HepG2 (cell line): ENCODE results near the gene ARHGAP4. TPM values are rescaled to one million over a fixed set of nuclear protein-coding genes. Genes with fewer than 3 reads are reported as not detected.

ENCODE experiments used
- ATAC-seq: fragments of 200-7000 bp; cut with Tn5 transposase; 3 replicates; pipeline ENCODE4 v1.9.1; 2020; ENCODE audit warnings: mild to moderate bottlenecking, moderate library complexity
- BruUV-seq: library from RNA; stranded (reverse); fragments of 400-500 nt; replicated peaks from 2 replicates; lab custom pipeline; 2021; lab: Mats Ljungman, UMichigan
- CTCF ChIA-PET: fragments of 300-600 bp; formaldehyde crosslinking; extraction: SDS; loops from one replicate; lab custom pipeline; 2021; ENCODE audit warnings: low total read pairs, inconsistent platforms, low intra/inter-chr PET ratio; lab: Yijun Ruan, JAX
- POLR2A ChIA-PET: fragments of 350-600 bp; sonication (Branson Sonifier 250); formaldehyde crosslinking; loops from one replicate; lab custom pipeline; 2020; ENCODE audit warnings: antibody characterized with exemption, inconsistent platforms; lab: Yijun Ruan, JAX
- DNase-seq: peaks from one replicate; pipeline ENCODE4 v3.0.0-alpha.2; 2015; ENCODE audit warnings: low spot score
- FAIRE-seq: peaks from 3 replicates; lab custom pipeline; 2011; peaks lifted over from hg19 to GRCh38; lab: Jason Lieb, UNC
- H2AFZ ChIP-seq: one replicate; pipeline ENCODE4 v1.6.1; 2011; ENCODE audit warnings: low read length, inconsistent platforms
- H3K27ac ChIP-seq: fragments of 300-600 bp; 3 replicates; pipeline ENCODE4 v1.8.0; 2011; ENCODE audit warnings: mixed run types, mild to moderate bottlenecking, mixed read lengths, low read length, inconsistent platforms; ENCODE audit not compliant: insufficient read depth; ENCODE audit errors: extremely low read length
- H3K27me3 ChIP-seq, 2 experiments: fragments of 200-600 bp in 1 of 2; 2 replicates in 1 of 2; 3 replicates in 1 of 2; pipeline versions ENCODE4 v1.6.0 to v1.8.0; 2011; ENCODE audit warnings: low read length in 2 of 2, mild to moderate bottlenecking in 2 of 2, moderate library complexity in 2 of 2, inconsistent platforms in 1 of 2; ENCODE audit not compliant: insufficient read depth in 2 of 2, control insufficient read depth in 1 of 2
- H3K36me3 ChIP-seq, 2 experiments: fragments of 200-600 bp in 1 of 2; replicated peaks in 1 of 2; 2 replicates in 1 of 2; 3 replicates in 1 of 2; pipeline versions ENCODE4 v1.5.1 to v1.8.0; 2011; ENCODE audit warnings: low read length in 2 of 2, inconsistent platforms in 1 of 2; ENCODE audit not compliant: insufficient read depth in 2 of 2, control insufficient read depth in 1 of 2
- H3K4me1 ChIP-seq: 2 replicates; pipeline ENCODE4 v1.5.1; 2012; ENCODE audit warnings: low read length, inconsistent platforms; ENCODE audit not compliant: insufficient read depth
- H3K4me2 ChIP-seq: 2 replicates; pipeline ENCODE4 v1.6.0; 2011; ENCODE audit warnings: low read depth, low read length, inconsistent platforms
- H3K4me3 ChIP-seq, 3 experiments: fragments of 200-600 bp in 1 of 3; sonication (generic), shearing (Covaris generic) in 1 of 3; replicated peaks in 1 of 3; 2 replicates each; pipeline ENCODE4 v1.5.1; 2011 to 2016; ENCODE audit warnings: low read length in 3 of 3, inconsistent platforms in 2 of 3, low read depth in 2 of 3, mild to moderate bottlenecking in 2 of 3, control low read depth in 1 of 3, mixed read lengths in 1 of 3; ENCODE audit not compliant: insufficient read depth in 1 of 3
- H3K79me2 ChIP-seq: one replicate; pipeline ENCODE4 v1.6.1; 2011; ENCODE audit warnings: low read length, inconsistent platforms; ENCODE audit not compliant: insufficient read depth
- H3K9ac ChIP-seq: 2 replicates; pipeline ENCODE4 v1.6.0; 2011; ENCODE audit warnings: mild to moderate bottlenecking, low read depth, low read length, inconsistent platforms; ENCODE audit not compliant: insufficient read depth
- H3K9me3 ChIP-seq: 2 replicates; pipeline ENCODE4 v1.5.1; 2012; ENCODE audit warnings: mild to moderate bottlenecking, low read length
- H4K20me1 ChIP-seq: 2 replicates; pipeline ENCODE4 v1.6.0; 2011; ENCODE audit warnings: inconsistent platforms, mild to moderate bottlenecking, low read length, moderate library complexity; ENCODE audit not compliant: insufficient read depth
- CAMTA2 ChIP-seq: sonication (generic); formaldehyde crosslinking; IDR thresholded peaks from 2 replicates; pipeline ENCODE4 v1.4.0; 2020; ENCODE audit warnings: mild to moderate bottlenecking, missing genetic modification reagents, borderline replicate concordance
- DZIP1 ChIP-seq: sonication (generic); formaldehyde crosslinking; IDR thresholded peaks from 2 replicates; pipeline ENCODE4 v1.5.0; 2020; ENCODE audit warnings: mild to moderate bottlenecking, missing genetic modification reagents
- JDP2 ChIP-seq: sonication (generic); formaldehyde crosslinking; IDR thresholded peaks from 2 replicates; pipeline ENCODE4 v1.8.1; 2022; ENCODE audit warnings: missing genetic modification reagents, borderline replicate concordance
- KAT8 ChIP-seq: IDR thresholded peaks from 2 replicates; pipeline ENCODE4 v1.6.1; 2016; ENCODE audit warnings: missing genetic modification reagents, missing compliant biosample characterization
- KLF13 ChIP-seq: sonication (generic); formaldehyde crosslinking; IDR thresholded peaks from 2 replicates; pipeline ENCODE4 v1.4.0; 2020; ENCODE audit warnings: mild to moderate bottlenecking, missing genetic modification reagents
- LCORL ChIP-seq, 2 experiments: fragments of 450-650 bp in 1 of 2; sonication (generic) in 1 of 2; formaldehyde crosslinking in 1 of 2; IDR thresholded peaks; 2 replicates each; pipeline versions ENCODE4 v1.5.0 to v1.6.1; 2017 to 2020; ENCODE audit warnings: antibody characterized with exemption in 1 of 2, missing genetic modification reagents in 1 of 2
- MXD3 ChIP-seq: IDR thresholded peaks from 2 replicates; pipeline ENCODE4 v1.6.1; 2016; ENCODE audit warnings: mild to moderate bottlenecking, missing biosample characterization, missing genetic modification reagents
- PAXIP1 ChIP-seq: sonication (generic); formaldehyde crosslinking; conservative IDR thresholded peaks from 2 replicates; pipeline ENCODE4 v1.4.0; 2020; ENCODE audit warnings: mild to moderate bottlenecking, missing genetic modification reagents, moderate library complexity
- PRPF4 ChIP-seq: fragments of 200-400 bp; formaldehyde crosslinking; IDR thresholded peaks from 2 replicates; pipeline ENCODE4 v1.6.1; 2016; ENCODE audit warnings: low read length, low read depth; ENCODE audit not compliant: poor library complexity, severe bottlenecking
- RAD21 ChIP-seq: fragments of 450-650 bp; formaldehyde crosslinking; IDR thresholded peaks from 2 replicates; pipeline ENCODE4 v1.5.0; 2020; ENCODE audit warnings: mild to moderate bottlenecking
- RFXANK ChIP-seq: IDR thresholded peaks from 2 replicates; pipeline ENCODE4 v1.6.1; 2016
- STAG1 ChIP-seq: sonication (generic); formaldehyde crosslinking; IDR thresholded peaks from 2 replicates; pipeline ENCODE4 v1.4.0; 2020; ENCODE audit warnings: missing genetic modification reagents
- TRIM22 ChIP-seq: fragments of 450-650 bp; IDR thresholded peaks from 2 replicates; pipeline ENCODE4 v1.6.1; 2017
- ZC3H13 ChIP-seq: sonication (generic); formaldehyde crosslinking; IDR thresholded peaks from 2 replicates; pipeline ENCODE4 v1.8.1; 2023; ENCODE audit warnings: mild to moderate bottlenecking, missing genetic modification reagents, moderate library complexity
- WGBS: methylation state at CpG from one replicate; pipeline ENCODE4 v1.1.6; 2017; ENCODE audit warnings: low lambda C conversion rate; 5-methylcytosine and 5-hydroxymethylcytosine counted together
- in situ Hi-C: cut with HindIII; loops from 2 replicates; pipeline ENCODE4 v1.10.0; 2017; ENCODE audit warnings: low pct_unique_long_range_greater_than_20kb; ENCODE audit not compliant: extremely low pct_ligation_motif_present
- intact Hi-C: fragments of 100-400 bp; cut with micrococcal nuclease; formaldehyde crosslinking; loops from one replicate; pipeline ENCODE4 v1.10.0; 2022; ENCODE audit not compliant: unreplicated experiment
- polyA plus RNA-seq, 8 experiments: library from polyadenylated mRNA; depleted of rRNA in 3 of 8; stranded (reverse) in 7 of 8; unstranded in 1 of 8; fragments of >200 nt; fragmentation: Illumina TruSeq in 4 of 8; extraction: Trizol in 4 of 8; gene quantifications; 2 replicates each; pipeline versions ENCODE4 v1.2.1 to v1.2.3, GENCODE V29; 2011 to 2016; ENCODE audit warnings: low read depth in 4 of 8, missing spikeins in 1 of 8, mixed read lengths in 1 of 8; ENCODE audit not compliant: insufficient read depth in 1 of 8
- total RNA-seq, 5 experiments: library from RNA; depleted of rRNA; stranded (reverse); fragments of >200 nt; fragmentation: Illumina TruSeq; extraction: Trizol; gene quantifications; 2 replicates each; pipeline ENCODE4 v1.2.3, GENCODE V29; 2016; ENCODE audit warnings: low read depth in 1 of 5

Gene ARHGAP4
- total and polyA plus RNA-seq, 2 of the 13 experiments (the other 11 are each of a cell fraction or from before 2014, with no cell fraction given), result 0.57 to 0.64 TPM

GRCh38 chrX:153953342-153953830 is 27.3 kb upstream of the ARHGAP4 start (continued):
- TF ChIP-seq MXD3 (CRISPR knock-in tag), result no peak
- TF ChIP-seq ZC3H13 (CRISPR knock-in tag), result peak; percentile 50; the same call in 1 of the 2 replicates
- peak; percentile 77 for TF ChIP-seq STAG1 (CRISPR knock-in tag)
- TF ChIP-seq RAD21 (CRISPR knock-in tag), result peak; percentile 66
- no peak for TF ChIP-seq TRIM22
- TF ChIP-seq, all 625 proteins: peak for 11

- ATAC-seq (no peak), FAIRE-seq (no peak), DNase-seq (no peak)
- Histone ChIP-seq H3K9me3 (no peaks in the 10 kb centered on the region), H2AFZ (no peak overlapping the region), H3K9ac (no peak overlapping the region), H3K36me3 (peaks cover 16 to 59% of the 10 kb centered on the region in 2 experiments; a peak in 4 of 5 replicates), H3K27ac (no peak overlapping the region), H3K79me2 (no peaks in the 10 kb centered on the region), H4K20me1 (0 out of 2 replicates have a peak, but pooled peaks cover 2% of the 10 kb centered on the region), H3K4me3 (no peak overlapping the region), H3K4me2 (no peak overlapping the region), H3K4me1 (peaks cover 15% of the 10 kb centered on the region), H3K27me3 (no peaks in the 10 kb centered on the region)
- no TSS peak for BruUV-seq
- ChIA-PET CTCF (interaction anchor here (0.7 to 1.5 kb wide), 3 partner anchors 29 to 189 kb away, joined by 3 to 8 read pairs (median 6); partner anchors contain the start of gene PLXNB3), POLR2A (no interaction called here)
- in situ Hi-C loops, result no loop called here
- no CpG with 5 or more reads among the region's 32 CpGs for WGBS
- intact Hi-C loops, result no loop called here
- no peak for TF ChIP-seq DZIP1 (CRISPR knock-in tag)
- no peak for TF ChIP-seq PAXIP1
- TF ChIP-seq RFXANK (CRISPR knock-in tag), result no peak
- TF ChIP-seq LCORL (IDR thresholded peaks at IDR 0.05), result no peak
- no peak for TF ChIP-seq LCORL (CRISPR knock-in tag; IDR thresholded peaks at IDR 0.05)
- TF ChIP-seq PRPF4, result no peak
- no peak for TF ChIP-seq CAMTA2
- no peak for TF ChIP-seq KLF13 (CRISPR knock-in tag)
- no peak for TF ChIP-seq KAT8
- TF ChIP-seq JDP2 (CRISPR knock-in tag), result no peak
These were observed 26.4 kb upstream of the ARHGAP4 start for GRCh38 chrX:153952373-153953026.
